ENCODE results near the gene CMIP. TPM values are rescaled to one million over a fixed set of nuclear protein-coding genes. Genes with fewer than 3 reads are reported as not detected.

The CMIP gene
- total RNA-seq, 1 donor from 2014 or later = 27.7 TPM

GRCh38 chr16:81676883-81677737 is 232.5 kb downstream of the CMIP start:
- no peak for DNase-seq (ENCODE audit: low read depth)
- TF ChIP-seq, protein P1, sequence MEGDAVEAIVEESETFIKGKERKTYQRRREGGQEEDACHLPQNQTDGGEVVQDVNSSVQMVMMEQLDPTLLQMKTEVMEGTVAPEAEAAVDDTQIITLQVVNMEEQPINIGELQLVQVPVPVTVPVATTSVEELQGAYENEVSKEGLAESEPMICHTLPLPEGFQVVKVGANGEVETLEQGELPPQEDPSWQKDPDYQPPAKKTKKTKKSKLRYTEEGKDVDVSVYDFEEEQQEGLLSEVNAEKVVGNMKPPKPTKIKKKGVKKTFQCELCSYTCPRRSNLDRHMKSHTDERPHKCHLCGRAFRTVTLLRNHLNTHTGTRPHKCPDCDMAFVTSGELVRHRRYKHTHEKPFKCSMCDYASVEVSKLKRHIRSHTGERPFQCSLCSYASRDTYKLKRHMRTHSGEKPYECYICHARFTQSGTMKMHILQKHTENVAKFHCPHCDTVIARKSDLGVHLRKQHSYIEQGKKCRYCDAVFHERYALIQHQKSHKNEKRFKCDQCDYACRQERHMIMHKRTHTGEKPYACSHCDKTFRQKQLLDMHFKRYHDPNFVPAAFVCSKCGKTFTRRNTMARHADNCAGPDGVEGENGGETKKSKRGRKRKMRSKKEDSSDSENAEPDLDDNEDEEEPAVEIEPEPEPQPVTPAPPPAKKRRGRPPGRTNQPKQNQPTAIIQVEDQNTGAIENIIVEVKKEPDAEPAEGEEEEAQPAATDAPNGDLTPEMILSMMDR (IDR thresholded peaks at IDR 0.05; ENCODE audit: insufficient read depth, low read length, poor library complexity, severe bottlenecking) = no peak
- Histone ChIP-seq H3K27me3 (ENCODE audit: control insufficient read depth, insufficient read depth, low read length) (no peaks in the 10 kb centered on the region), H3K4me3 (ENCODE audit: low read depth, low read length) (no peak overlapping the region), H3K36me3 (ENCODE audit: control insufficient read depth, insufficient read depth, low read length) (peaks cover 2% of the 10 kb centered on the region)

- Histone ChIP-seq H3K4me3 (ENCODE audit: low read depth, low read length) (no peak overlapping the region), H3K36me3 (ENCODE audit: control insufficient read depth, insufficient read depth, low read length) (peaks cover 2% of the 10 kb centered on the region), H3K27me3 (ENCODE audit: control insufficient read depth, insufficient read depth, low read length) (no peaks in the 10 kb centered on the region)
- no peak for DNase-seq (ENCODE audit: low read depth)
- TF ChIP-seq, protein P1 (IDR thresholded peaks at IDR 0.05; ENCODE audit: insufficient read depth, low read length, poor library complexity, severe bottlenecking) = no peak
These were observed 233.9 kb downstream of the CMIP start for GRCh38 chr16:81678326-81679095.

GRCh38 chr16:81679721-81680430 is 235.3 kb downstream of the CMIP start:
- TF ChIP-seq, protein P1 (IDR thresholded peaks at IDR 0.05; ENCODE audit: insufficient read depth, low read length, poor library complexity, severe bottlenecking) = no peak
- H3K4me3 ChIP-seq (ENCODE audit: low read depth, low read length) = no peak overlapping the region
- peaks cover 2% of the 10 kb centered on the region for H3K36me3 ChIP-seq (ENCODE audit: control insufficient read depth, insufficient read depth, low read length)
- no peak for DNase-seq (ENCODE audit: low read depth)
- no peaks in the 10 kb centered on the region for H3K27me3 ChIP-seq (ENCODE audit: control insufficient read depth, insufficient read depth, low read length)

DNA sequence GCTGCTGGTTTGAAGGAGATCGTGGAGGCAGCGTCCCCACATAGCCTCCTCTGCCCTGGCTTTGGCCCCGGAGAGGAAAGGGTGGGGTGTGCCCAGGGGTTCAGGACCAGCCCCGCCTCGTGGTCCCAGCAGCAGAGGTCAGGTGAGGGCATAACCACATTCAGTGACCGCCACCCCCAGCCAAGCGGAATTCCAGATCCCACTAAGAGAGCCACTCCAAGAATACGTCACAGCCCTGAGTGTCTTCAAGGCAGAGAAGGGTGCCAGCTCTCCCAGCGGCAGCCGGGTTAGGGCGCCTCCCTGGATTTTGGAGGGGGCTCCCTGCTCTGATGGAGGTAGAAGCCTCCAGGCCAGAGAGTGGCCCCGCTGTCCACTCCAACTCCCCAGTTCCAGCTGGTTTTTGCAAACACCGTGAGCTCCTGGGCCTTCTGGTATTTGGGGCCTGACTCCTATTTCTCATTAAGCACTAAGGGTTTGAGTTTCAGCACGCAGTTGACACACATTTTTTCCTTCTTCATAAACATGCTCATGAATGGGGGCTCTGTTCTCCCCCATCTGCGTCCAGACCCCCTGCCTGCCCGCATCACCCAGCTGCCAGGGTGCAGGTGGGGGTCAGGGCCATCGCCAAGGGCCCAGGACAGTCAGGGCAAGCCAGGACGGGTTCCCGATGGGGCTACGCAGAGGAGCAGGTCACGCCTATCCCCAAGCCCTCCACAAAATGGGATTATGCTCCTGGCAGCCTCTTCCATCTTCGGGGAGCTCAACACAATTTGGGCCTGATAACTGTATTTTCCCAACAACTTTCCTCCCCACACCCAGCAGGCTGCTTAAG is 236.1 kb downstream of the CMIP start:
- TF ChIP-seq, protein P1 (IDR thresholded peaks at IDR 0.05; ENCODE audit: insufficient read depth, low read length, poor library complexity, severe bottlenecking) = no peak
- Histone ChIP-seq H3K27me3 (ENCODE audit: control insufficient read depth, insufficient read depth, low read length) (no peaks in the 10 kb centered on the region), H3K36me3 (ENCODE audit: control insufficient read depth, insufficient read depth, low read length) (peaks cover 2% of the 10 kb centered on the region), H3K4me3 (ENCODE audit: low read depth, low read length) (no peak overlapping the region)
- no peak for DNase-seq (ENCODE audit: low read depth)

GRCh38 chr16:81681311-81681710 is 236.7 kb downstream of the CMIP start:
- no peak overlapping the region for H3K4me3 ChIP-seq (ENCODE audit: low read depth, low read length)
- no peaks in the 10 kb centered on the region for H3K27me3 ChIP-seq (ENCODE audit: control insufficient read depth, insufficient read depth, low read length)
- DNase-seq (ENCODE audit: low read depth) = no peak
- TF ChIP-seq, protein P1 (IDR thresholded peaks at IDR 0.05; ENCODE audit: insufficient read depth, low read length, poor library complexity, severe bottlenecking) = no peak
- peaks cover 2% of the 10 kb centered on the region for H3K36me3 ChIP-seq (ENCODE audit: control insufficient read depth, insufficient read depth, low read length)
